Islet precursor cell (in vitro differentiated cells): ENCODE measurements around the gene HOXD11.
A peak's percentile ranks its signal among the peaks of the same experiment; 100 is the strongest.

Experiments used
- DNase-seq: peaks from one replicate; pipeline ENCODE4 v3.0.0-alpha.2; 2018

HOXD11 gene

DNA sequence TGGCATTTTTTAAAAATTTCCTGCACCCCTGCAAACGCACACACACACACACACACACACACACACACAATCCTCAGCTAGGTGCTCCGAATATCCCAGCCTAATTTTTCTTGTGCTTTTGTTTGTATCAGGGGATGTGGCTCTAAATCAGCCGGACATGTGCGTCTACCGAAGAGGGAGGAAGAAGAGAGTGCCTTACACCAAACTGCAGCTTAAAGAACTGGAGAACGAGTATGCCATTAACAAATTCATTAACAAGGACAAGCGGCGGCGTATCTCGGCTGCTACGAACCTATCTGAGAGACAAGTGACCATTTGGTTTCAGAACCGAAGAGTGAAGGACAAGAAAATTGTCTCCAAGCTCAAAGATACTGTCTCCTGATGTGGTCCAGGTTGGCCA is 12.7 kb upstream of the HOXD11 start:
- peak; percentile 46 for DNase-seq

DNA sequence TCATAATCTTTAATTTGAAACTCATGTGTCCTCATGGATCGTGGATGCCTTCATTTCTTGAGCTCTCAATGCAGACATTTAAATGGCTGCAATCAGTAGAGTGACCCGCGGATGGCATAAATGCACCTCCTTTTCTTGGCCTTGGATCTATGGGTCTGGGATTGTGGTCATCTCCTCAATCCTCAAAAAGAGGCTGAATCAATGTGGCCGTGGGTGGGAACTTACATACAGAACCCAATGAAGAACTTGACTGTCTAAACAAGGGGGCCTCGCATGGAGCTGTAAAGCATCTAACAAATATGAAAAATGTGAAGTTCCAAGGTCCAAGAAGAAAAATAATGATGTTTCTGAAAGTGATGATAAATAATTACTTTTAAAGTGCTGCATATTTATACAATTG is 11.7 kb upstream of the HOXD11 start:
- DNase-seq, result no peak

DNA sequence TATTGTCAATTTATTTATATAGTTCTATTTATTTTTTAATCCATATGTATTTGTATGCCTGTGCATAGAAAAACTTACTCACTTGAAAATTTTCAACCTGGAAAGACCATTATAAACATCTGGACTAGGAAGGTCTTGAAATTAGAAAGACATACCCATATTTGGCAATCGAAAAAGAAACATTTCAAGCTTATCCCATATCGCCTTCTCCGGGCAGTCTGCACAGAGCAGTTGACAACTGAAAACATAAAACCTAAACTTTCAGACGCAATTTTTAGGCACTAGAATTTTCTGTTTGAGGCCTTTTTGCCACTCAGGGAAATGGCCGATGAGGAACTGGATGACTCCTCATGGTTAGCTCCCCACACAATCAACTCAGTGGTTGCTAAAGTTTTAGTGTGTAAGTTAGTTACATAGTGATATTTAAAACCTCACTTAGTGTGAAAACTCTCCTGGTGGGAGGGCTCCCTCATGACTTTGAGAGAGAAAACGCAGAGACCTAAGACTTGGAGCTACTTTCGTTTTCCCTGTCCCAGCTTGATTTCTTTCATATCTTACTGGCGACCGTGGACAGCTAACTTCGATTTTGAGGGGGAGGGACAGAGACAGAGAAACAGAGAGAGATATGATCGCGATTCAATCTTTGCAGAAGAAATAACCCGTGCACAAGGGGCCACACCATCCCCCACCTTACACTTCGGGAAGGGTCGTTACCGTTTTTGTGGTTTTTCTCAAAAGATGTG is 10.7 kb upstream of the HOXD11 start:
- DNase-seq, result no peak

DNA sequence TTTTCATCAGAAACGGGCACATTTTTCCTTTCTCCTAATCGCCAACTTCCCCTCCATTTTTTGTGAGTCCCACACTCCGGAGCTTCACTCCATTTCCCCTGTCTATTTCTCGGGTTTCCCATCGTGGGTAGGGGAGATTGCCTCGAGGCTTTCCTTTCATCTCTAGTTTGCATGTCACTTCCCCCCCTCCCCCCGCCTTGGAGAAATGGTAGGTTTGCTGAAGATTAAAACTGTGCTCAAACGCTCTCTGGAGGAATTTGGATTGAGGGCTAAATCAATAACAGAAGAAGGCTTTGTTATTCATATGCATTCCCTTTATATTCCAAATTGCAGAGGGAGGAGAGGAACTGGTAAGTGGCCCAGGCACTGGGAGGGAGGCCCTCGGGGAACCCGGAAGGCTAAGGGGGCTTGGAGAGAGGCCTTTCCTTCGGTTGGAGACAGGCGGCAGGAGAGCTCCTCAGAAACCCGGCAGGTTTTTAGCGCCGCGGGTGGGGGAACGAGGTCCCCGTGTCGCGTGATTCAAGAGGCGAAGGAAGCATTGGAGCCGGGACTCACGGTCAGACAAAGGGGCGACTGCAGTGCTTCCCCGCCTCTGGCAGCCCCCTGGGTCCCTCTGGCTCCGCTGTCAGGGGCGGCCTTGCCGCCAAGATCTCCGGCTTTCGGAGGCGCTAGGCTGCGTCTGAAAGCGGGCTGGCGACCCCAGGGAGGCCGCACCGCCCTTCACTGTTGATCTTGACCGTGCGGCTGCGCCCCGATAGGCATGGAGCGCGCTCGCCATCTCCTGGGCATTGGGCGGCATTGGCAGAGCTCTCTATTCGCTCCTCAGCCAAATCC is 9.9 kb upstream of the HOXD11 start:
- peak; percentile 90 for DNase-seq

DNA sequence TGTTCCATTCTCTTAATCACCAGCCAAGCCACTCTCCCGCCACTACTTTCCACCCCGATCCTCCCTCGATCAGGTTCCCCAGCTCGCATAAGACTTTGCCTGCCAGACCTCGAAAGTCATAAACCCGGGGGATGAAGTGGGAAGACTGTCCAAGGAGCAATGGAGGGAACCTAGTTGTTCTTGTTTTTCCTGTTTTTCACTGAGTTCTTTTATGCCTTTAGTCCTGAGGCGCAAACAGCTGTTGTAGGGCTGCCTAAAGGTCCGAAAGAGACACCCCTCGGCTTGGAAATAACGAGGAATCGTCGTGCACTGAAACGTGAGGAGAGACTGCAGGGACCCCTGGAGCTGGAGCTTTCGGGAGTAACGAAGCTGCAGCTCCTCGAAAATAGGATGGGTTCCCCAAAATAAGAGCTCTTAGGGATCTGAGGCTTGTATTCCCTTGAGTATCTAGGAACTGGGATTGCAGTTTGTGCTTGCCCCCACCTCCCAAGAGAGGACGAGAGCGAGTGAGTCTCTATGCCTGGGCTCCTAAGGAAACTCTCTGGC is 9.2 kb upstream of the HOXD11 start:
- DNase-seq, result no peak

DNA sequence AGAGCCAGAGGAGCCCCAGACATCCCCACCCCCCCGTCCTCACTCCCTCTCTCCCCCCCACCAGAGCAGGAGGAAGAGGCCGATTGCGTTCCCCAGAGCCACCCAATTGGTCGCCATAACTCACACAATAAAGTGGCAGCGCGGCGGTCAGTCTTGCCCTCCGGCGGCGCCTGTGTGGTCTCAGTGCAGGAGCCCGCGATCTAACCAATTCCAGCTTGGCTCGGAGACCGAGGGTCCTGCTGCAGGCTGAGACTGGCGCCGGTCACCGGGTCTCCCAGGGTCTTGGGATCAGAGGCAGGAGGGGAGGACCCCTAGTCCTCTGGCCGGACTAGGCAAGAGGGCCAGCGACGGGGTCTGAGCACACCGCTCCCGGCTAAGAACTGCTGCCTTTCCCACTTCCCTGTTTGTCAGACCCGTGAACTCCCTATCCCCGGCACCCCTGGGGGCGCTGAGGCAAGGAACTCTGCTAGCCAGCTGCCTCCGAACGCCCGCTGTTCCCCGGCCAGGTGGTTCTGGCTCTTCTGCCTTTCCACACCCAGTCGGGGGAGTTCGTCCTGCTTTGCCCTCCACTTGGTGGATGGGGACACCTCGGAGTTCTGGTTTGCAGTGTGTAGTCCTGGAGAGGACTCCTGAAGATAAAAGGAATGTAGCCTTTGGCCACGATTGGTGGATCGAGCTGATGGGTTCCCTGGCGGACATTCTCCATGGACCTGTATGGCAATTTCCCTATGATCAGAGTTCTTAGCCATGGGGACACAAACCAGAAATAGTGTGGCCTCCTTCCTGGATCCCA is 8.5 kb upstream of the HOXD11 start:
- peak; percentile 84 for DNase-seq

DNA sequence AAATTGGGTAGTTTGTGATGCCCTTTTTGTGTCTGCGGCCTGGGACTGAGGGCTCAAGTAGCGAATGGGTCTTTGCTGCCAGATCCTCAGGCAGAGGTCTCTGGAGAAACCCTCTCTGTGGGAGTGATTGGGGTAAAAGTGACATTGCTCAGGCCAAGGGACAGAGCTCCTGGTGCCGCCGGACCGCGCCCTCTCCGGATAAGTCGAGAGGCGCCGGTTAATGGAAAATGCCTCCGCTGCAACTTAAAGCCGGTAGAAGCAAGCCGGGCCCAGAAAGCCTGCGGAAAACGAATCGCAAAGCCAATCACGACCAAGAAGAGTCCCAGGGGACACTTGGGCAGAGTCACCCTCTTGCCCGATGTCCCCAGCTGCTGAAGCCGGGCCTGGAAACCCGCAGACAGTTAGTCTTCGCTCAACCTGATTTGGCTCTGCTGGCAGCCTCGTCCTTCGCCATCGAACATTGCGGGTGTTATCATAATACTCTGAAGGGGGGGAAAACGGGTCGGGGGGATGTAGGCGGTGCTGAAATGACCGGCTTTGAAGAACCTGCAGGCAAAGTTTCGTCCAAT is 7.8 kb upstream of the HOXD11 start:
- peak; percentile 50 for DNase-seq

DNA sequence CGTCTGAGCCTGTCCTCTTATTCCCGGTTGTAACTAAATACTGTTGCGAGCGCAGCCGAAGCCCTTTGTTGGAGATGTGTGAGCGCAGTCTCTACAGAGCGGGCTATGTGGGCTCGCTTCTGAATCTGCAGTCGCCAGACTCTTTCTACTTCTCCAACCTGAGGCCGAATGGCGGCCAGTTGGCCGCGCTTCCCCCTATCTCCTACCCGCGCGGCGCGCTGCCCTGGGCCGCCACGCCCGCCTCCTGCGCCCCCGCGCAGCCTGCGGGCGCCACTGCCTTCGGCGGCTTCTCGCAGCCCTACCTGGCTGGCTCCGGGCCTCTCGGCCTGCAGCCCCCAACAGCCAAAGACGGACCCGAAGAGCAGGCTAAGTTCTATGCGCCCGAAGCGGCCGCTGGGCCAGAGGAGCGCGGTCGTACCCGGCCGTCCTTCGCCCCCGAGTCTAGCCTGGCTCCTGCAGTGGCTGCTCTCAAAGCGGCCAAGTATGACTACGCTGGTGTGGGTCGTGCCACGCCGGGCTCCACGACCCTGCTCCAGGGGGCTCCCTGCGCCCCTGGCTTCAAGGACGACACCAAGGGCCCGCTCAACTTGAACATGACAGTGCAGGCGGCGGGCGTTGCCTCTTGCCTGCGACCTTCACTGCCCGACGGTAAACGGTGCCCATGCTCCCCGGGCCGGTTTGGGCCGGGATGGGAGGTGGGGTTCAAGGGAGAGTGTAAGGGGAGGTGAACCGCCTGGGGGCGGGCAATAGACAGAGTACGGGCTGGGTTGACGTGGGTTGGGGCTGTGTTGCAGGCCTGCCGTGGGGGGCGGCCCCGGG is 7.1 kb upstream of the HOXD11 start, which contains the start of gene HOXD12:
HOXD12 (plus strand) TSS at position 68 of the 819 bp plus-strand sequence; CDS start at position 75, 7 bp downstream.
- DNase-seq, result peak; percentile 57

DNA sequence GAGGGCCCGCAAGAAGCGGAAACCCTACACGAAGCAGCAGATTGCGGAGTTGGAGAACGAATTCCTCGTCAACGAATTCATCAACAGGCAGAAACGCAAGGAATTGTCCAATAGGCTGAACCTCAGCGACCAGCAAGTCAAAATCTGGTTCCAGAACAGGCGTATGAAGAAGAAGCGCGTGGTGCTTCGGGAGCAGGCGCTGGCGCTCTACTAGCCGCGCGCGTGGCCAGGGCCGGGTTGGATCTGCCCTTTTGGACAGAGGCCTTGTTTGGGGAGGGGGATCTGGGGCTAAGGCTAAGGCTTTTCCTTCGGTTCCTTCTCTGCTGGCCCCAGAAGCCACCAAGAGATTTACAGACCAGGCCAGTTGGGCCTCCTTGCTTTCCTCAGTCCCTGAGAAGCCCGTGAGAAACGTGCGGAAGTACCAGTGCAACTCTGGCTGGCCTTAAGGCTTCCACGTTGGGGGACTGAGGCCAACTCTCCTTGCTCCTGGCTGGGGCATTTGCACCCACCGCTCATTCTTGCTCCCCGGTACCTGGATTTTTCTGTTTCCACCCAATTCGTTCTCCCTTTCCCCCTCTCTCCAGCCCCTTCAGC is 6.4 kb upstream of the HOXD11 start:
- peak; percentile 55 for DNase-seq

DNA sequence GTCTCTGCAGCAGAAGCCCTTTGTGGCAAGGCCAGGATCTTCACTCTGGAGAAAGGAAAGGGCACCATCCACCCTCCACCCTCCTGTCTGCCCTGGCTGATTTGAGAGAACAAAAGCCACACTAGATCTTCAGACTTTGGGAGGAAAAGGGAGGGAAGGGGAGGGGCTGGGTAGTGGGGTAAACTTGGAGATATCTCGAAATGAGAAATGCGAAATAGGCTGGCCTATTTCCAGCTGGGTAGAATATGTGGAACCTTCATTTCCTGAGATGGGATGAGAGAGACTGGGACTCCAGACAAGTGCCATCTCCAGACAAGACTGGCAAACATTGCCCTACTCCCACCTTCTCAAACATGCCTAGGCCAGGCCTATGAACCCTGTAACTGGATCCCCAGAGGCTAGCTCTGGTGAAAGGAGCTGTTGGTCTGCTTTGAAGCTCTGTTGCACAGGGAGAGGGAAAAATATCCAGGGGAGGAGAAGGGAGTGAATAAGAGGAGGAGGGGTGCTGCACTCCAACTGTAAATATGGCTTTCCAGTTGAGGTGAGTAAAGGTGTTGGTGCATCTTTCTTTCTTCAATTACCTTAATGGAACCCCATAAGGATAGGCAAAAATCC is 5.8 kb upstream of the HOXD11 start:
- peak; percentile 25 for DNase-seq

DNA sequence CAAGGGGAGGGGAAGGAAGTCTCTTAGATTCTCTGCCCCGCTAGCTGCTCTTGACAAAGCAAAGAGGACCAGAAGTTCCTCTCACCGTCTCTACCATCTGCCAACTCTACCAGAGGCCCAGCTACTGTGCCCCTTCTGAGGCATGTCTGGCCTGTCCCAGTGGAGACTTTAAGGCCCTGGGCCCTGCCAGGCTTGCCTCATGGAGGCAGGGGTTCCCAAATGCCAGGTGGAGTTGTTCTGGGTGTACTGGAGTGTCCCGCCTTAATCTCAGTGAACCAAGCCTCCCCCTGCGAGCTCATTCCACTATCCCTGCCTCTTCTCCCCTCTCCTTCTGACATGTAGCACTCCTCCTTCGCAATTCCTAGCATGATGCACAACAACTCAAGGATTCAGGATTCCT is 5.2 kb upstream of the HOXD11 start:
- peak; percentile 29 for DNase-seq

DNA sequence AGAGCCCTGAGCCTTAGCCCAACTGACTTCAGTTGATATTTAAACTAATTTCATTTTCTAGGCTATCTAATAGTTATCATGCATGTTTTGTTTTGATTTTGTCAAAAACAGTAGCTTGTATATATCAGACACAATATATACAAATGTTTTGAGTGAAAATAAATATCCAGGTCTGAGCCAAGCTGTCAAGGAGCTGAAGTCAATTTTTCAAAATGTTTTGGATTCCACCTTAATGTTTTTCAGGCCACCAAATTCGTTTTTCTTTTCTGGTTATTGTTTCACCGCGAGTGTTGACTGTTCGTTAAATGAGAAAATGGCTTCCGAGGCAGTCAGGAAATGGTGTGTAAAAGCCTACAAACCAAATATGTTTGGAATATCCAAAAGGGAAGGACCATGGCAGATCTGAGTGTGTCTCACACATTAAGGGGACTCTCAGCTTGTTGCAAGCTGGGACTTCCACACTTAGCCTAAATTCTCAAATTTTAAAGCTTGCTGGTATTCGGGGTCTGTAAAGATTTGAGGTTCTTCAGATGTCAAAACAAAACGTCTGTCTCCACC is 4.7 kb upstream of the HOXD11 start:
- no peak for DNase-seq

DNA sequence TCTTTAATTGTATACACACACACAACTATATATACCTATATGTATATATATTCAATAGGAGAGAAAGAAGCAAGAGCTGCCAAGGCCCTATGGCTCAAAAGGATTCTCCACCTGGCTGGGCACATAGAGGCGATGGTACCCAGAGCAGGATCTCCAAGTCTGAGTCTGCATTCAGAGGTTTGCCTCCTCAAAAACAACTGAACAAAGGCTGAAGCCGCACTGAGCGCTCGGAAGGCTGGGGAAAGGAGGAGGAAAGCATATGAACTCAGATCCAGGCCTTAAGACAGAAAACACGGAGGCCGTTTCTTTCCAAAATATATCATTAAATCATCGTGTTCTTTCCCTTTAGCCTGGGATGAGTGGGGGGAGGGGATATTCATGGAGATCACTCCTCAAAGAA is 3.9 kb upstream of the HOXD11 start:
- DNase-seq, result no peak

DNA sequence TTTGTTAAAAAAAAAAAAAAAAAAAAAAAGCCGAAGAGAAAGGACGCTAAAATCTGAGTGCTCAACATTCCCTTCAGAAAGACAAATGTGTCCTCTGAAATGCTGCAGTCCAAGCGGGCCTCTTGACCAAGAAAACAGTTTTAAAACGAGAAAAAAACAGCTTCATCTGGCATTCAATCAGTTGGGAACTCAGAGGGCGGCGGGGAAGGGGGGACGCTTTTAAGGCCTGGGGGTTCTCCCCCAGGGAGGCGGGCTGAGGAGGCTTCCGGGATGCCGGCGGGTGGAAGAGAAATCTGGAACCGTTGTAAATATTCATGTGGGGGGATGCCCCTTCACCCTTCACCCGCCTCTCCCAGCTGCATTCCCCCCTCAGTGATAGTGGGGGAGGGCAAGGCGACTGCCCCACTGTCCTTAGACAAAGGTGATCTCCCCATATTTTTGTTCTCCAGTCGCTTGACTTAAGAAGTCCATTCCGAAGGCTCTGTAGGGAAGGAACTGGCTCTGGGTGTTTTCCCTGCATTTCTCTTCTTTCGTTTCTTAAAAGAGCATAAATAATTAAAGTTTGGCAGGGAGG is 3.3 kb upstream of the HOXD11 start:
- peak; percentile 58 for DNase-seq

DNA sequence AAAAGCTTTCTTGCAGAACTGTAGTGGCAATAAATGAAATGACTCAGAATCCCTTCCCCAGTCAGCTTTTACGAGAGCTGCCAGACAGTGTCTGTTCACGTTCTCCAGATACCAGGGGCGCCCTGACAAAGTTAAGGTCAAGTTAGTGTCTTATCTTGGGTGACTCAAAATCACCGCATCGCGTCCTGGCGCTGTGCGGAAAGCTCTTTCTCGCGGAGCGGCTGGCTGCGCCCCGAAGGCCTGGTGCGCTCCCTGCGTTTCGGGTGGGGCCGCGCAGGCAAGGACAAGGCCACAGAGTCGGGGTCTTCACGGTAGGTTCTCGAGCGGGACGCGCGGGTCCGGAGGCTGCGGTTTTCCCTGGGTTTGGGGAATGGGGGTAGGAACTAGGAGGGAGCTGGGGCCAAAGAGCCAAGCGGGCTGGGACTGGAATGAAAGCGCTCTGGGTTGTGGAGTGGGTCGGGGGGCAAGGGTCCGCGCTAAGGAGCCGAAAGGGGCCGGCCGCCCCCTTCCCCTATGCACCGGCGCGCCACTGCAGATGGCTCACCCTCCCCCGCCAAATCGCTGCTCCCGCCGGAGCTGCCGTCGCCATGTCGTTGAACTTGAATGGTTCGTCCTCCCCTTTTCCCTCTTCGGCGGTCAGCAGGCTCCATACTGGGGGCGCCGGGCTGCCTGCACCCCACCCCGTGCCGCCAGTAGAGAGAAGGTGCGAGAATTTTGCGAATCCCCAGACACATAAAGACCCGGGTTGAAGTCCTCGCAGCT is 2.6 kb upstream of the HOXD11 start:
- peak; percentile 90 for DNase-seq

DNA sequence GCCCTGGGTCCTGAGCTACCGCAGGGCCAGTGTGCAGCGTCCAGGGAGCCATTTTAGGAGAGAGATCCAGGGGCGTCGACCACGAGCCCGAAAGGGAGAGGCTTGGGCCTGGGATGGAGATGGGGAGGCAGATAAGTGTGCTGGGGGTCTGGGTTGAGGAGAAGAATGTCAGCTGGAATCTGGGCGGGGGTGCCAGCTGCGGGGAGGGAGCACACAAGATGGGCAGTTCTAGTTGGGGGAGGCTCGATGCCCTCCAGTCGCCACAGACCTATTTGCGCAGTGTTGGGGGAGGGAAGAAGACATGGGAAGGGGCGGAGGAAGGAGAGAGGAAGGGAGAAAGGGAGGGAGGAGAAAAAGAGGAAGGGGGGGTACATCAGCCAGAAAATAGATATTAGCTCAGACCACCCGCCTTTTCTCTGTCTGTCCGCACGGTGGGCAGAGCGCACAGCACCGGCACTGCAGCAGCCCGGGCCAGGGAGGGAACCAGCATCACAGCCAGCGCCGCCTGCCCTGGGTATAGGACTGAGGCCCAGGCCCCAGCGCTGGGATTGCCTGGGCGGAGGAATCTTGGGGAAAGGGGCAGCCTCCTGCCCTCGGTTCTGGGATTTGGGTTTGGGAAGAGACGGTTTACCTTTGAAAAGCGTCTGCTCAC is 1.9 kb upstream of the HOXD11 start:
- peak; percentile 64 for DNase-seq

DNA sequence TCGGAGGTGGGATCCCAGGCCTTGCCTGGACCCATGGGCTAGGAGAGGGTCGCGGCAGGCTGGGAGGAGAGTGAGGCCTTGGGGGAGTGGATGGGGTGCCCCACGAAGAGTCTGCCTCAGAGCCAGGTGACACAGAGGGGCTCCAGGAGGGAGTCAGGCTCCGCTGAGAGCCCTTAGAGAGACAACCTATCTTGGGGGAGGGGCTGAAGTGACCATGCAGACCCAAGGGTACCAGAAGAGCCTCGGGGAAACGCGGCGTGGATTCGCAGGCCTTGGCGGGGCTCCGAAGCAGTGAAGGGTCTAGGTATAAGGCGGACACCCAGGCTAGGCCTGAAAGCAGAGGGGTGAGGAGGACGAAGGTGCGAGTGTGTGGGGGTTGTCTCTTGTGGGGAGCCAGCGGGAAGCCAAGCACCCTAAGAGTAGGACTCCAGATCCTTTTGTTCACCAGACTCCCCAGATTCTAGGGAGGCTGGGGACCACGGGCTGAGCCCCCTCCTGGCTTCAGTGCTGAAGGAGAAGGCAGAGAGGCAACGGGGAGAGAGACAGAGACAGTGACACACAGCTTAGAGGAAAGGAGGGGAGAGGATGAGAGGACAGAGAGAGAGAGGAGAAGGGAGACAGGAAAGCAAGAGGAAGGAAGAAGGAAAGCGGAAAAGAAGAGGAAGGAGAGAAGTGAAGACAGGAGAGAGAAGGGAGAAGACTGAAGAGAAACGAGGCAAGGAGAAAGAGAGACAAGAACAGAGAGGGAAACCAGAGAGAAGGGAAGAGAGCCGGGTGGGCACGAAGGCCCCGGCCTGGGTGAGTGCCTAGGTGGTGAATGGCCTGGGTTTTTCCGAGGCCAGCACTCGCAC is 1.1 kb upstream of the HOXD11 start:
- DNase-seq, result peak; percentile 41

DNA sequence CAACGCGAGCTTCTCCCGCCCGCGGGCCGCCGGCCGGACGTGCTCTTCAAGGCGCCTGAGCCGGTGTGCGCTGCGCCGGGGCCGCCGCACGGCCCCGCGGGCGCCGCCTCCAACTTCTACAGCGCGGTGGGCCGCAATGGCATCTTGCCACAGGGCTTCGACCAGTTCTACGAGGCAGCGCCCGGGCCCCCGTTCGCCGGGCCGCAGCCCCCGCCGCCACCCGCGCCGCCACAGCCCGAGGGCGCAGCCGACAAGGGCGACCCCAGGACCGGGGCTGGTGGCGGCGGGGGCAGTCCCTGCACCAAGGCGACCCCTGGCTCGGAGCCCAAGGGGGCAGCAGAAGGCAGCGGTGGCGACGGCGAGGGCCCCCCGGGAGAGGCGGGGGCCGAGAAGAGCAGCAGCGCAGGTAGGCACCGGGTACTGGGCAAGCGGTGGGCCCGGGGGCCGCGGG is 676 bp downstream of the HOXD11 start:
- DNase-seq, result peak; percentile 45
